ENCODE data around the gene ADCY4. TPM values are rescaled to one million over a fixed set of nuclear protein-coding genes. Genes with fewer than 3 reads are reported as not detected.

Gene ADCY4
- total and polyA plus RNA-seq, 2 donors (not counting 1 experiment from before 2014, with no cell fraction given) = 2.3 to 7.8 TPM

DNA sequence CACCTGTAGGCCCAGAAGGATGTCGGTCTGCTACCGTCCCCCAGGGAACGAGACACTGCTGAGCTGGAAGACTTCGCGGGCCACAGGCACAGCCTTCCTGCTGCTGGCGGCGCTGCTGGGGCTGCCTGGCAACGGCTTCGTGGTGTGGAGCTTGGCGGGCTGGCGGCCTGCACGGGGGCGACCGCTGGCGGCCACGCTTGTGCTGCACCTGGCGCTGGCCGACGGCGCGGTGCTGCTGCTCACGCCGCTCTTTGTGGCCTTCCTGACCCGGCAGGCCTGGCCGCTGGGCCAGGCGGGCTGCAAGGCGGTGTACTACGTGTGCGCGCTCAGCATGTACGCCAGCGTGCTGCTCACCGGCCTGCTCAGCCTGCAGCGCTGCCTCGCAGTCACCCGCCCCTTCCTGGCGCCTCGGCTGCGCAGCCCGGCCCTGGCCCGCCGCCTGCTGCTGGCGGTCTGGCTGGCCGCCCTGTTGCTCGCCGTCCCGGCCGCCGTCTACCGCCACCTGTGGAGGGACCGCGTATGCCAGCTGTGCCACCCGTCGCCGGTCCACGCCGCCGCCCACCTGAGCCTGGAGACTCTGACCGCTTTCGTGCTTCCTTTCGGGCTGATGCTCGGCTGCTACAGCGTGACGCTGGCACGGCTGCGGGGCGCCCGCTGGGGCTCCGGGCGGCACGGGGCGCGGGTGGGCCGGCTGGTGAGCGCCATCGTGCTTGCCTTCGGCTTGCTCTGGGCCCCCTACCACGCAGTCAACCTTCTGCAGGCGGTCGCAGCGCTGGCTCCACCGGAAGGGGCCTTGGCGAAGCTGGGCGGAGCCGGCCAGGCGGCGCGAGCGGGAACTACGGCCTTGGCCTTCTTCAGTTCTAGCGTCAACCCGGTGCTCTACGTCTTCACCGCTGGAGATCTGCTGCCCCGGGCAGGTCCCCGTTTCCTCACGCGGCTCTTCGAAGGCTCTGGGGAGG lies 23.9 kb downstream of the ADCY4 start, which contains the start of gene LTB4R:
LTB4R (plus strand) TSS at position 857 of the 959 bp plus-strand sequence. CDS start 4,150 bp downstream, outside the sequence.
- H3K4me1 ChIP-seq (ENCODE audit: control insufficient read depth in 2 of 2, insufficient read depth in 2 of 2, low read length in 2 of 2) = peaks cover 38 to 57% of the 10 kb centered on the region in 2 donors
- intact Hi-C loops (cut with micrococcal nuclease) = loop anchor here (1.0 to 5.0 kb wide), 4 partner anchors 21 to 299 kb away; partner anchors contain the start of gene TINF2
- POLR2A ChIA-PET = interaction anchor here (0.6 to 2.0 kb wide), 12 partner anchors 11 to 120 kb away, joined by 3 to 17 read pairs (median 5); partner anchors contain the start of genes CHMP4A, DHRS1, KHNYN and MDP1
- whole genome bisulfite sequencing (ENCODE audit: insufficient coverage) = 9% methylated on average over 92 of the region's 99 CpGs
- TF ChIP-seq, protein P1, sequence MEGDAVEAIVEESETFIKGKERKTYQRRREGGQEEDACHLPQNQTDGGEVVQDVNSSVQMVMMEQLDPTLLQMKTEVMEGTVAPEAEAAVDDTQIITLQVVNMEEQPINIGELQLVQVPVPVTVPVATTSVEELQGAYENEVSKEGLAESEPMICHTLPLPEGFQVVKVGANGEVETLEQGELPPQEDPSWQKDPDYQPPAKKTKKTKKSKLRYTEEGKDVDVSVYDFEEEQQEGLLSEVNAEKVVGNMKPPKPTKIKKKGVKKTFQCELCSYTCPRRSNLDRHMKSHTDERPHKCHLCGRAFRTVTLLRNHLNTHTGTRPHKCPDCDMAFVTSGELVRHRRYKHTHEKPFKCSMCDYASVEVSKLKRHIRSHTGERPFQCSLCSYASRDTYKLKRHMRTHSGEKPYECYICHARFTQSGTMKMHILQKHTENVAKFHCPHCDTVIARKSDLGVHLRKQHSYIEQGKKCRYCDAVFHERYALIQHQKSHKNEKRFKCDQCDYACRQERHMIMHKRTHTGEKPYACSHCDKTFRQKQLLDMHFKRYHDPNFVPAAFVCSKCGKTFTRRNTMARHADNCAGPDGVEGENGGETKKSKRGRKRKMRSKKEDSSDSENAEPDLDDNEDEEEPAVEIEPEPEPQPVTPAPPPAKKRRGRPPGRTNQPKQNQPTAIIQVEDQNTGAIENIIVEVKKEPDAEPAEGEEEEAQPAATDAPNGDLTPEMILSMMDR (IDR thresholded peaks at IDR 0.05) = peak; percentile 67
- TF ChIP-seq EZH2 (IDR thresholded peaks at IDR 0.05; ENCODE audit: borderline replicate concordance, insufficient read depth, low read depth, low read length, poor library complexity, severe bottlenecking) = no peak
- H4K20me1 ChIP-seq (ENCODE audit: control insufficient read depth, insufficient read depth, low read length, poor library complexity, severe bottlenecking) = peaks cover 32% of the 10 kb centered on the region
- H3K36me3 ChIP-seq (replicated peaks in 1 of 2; ENCODE audit: control extremely low read depth in 1 of 2, control insufficient read depth in 1 of 2, extremely low read depth in 1 of 2, insufficient read depth in 2 of 2, low read length in 1 of 2) = peaks cover 3 to 26% of the 10 kb centered on the region in 2 experiments
- H3K9me3 ChIP-seq (ENCODE audit: control extremely low read depth in 1 of 3, control insufficient read depth in 2 of 3, insufficient read depth in 1 of 3, low read length in 2 of 3) = no peaks in the 10 kb centered on the region
- peak within 1 kb of the TSS; percentile 82 for H2AFZ ChIP-seq (ENCODE audit: insufficient read depth, low read depth, low read length, poor library complexity, severe bottlenecking)
- no peaks in the 10 kb centered on the region for H3K9me3 Mint-ChIP-seq (ENCODE audit: insufficient read depth)
- H3K27me3 Mint-ChIP-seq = no peaks in the 10 kb centered on the region
- ATAC-seq (ENCODE audit: low read depth) = peak; percentile 76
- peak within 1 kb of the TSS; percentile 92 for H3K4me2 ChIP-seq (replicated peaks; ENCODE audit: low read depth, low read length, poor library complexity, severe bottlenecking)
- no peaks in the 10 kb centered on the region for H3K27me3 ChIP-seq (replicated peaks in 1 of 4; ENCODE audit: control extremely low read depth in 1 of 4, control insufficient read depth in 3 of 4, insufficient read depth in 4 of 4, low read length in 3 of 4)
- peaks cover 16% of the 10 kb centered on the region for H3K79me2 ChIP-seq (ENCODE audit: control insufficient read depth, insufficient read depth, low read length)
- H3K4me3 ChIP-seq (ENCODE audit: control extremely low read depth in 1 of 5, extremely low read depth in 1 of 5, insufficient read depth in 1 of 5, low read depth in 2 of 5, low read length in 4 of 5) = peak within 1 kb of the TSS; percentile 8 to 71 (median 57)
- H3K27ac Mint-ChIP-seq = peak within 1 kb of the TSS; percentile 91
- DNase-seq = peak; percentile 90
- peaks cover 61% of the 10 kb centered on the region for H3K4me1 Mint-ChIP-seq
- peak within 1 kb of the TSS; percentile 65 to 83 for H3K27ac ChIP-seq (ENCODE audit: low read length in 2 of 2)
- CTCF ChIA-PET = interaction anchor here (0.7 to 9.4 kb wide), 25 partner anchors 8 to 388 kb away, joined by 3 to 116 read pairs (median 5); partner anchors contain the start of genes CBLN3, DHRS1, IPO4 and IRF9
- H3K9ac ChIP-seq (ENCODE audit: low read length) = peak within 1 kb of the TSS; percentile 70
- H3K4me3 Mint-ChIP-seq = peak within 1 kb of the TSS; percentile 84

Measured in B cell (primary cell).